Spleen (tissue), 7 donors: ENCODE measurements around the gene SCNM1.

ENCODE experiments used
- POLR2A ChIP-seq, 3 donors: fragments of 450-650 bp; IDR thresholded peaks; one replicate each; pipeline ENCODE4 v1.5.1; 2017; ENCODE audit warnings: antibody characterized with exemption in 3 of 3, mild to moderate bottlenecking in 1 of 3
- POLR2AphosphoS5 ChIP-seq, 3 donors: sonication (generic); formaldehyde crosslinking; IDR thresholded peaks; one replicate each; pipeline ENCODE4 v1.5.1; 2017; ENCODE audit warnings: antibody characterized with exemption in 3 of 3
- TF ChIP-seq, protein P1 (sequence below), 11 experiments: fragments of 200-600 bp in 7 of 11; fragments of 450-650 bp in 4 of 11; sonication (generic) in 4 of 11; IDR thresholded peaks in 8 of 11; conservative IDR thresholded peaks in 3 of 11; 1 replicate in 7 of 11; 2 replicates in 4 of 11; pipeline versions ENCODE4 v1.4.0 to v1.8.0; 2016 to 2021; ENCODE audit warnings: antibody characterized with exemption in 11 of 11, inconsistent platforms in 4 of 11, mild to moderate bottlenecking in 1 of 11
- donor health status: DM: no; HTN: no; CAD: no; lungs with moderate emphysema.
- donor health status: DM: no; HTN: no; CAD: no.
- donor health status: DM: no; HTN: no; CAD: no.

DNA sequence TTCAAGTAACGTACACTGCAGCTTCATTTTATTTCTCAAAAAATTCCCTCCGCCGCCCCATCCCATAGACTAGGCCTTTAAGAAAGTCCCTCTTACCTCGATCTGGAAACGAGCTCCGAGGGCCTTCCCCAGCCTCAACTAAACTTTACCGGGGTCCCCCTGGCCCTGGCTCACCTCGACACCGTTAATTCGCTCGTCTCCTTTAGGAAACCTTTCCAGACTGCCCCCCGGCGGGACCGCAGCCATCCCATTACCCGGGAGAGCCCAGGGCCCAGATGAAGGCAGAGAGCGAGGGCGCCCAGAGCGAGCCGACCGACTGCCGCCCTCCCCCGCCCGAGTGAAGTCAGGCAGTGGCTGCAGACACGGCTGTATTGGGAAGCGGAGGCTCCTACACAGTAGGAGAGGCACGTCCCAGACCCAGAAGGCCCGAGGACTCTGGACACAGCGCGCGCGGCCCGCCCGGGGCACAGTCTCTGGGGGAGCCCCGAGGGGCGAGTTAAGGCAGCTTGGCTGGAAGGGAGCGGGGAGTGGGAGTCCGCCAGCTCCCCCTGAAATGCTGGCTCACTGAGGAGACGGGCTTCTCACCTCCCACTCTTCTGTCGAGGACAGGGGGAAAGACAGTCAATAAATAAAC is 34.1 kb upstream of the SCNM1 start:
- no peak for TF ChIP-seq POLR2A (IDR thresholded peaks at IDR 0.05)
- TF ChIP-seq, protein P1, sequence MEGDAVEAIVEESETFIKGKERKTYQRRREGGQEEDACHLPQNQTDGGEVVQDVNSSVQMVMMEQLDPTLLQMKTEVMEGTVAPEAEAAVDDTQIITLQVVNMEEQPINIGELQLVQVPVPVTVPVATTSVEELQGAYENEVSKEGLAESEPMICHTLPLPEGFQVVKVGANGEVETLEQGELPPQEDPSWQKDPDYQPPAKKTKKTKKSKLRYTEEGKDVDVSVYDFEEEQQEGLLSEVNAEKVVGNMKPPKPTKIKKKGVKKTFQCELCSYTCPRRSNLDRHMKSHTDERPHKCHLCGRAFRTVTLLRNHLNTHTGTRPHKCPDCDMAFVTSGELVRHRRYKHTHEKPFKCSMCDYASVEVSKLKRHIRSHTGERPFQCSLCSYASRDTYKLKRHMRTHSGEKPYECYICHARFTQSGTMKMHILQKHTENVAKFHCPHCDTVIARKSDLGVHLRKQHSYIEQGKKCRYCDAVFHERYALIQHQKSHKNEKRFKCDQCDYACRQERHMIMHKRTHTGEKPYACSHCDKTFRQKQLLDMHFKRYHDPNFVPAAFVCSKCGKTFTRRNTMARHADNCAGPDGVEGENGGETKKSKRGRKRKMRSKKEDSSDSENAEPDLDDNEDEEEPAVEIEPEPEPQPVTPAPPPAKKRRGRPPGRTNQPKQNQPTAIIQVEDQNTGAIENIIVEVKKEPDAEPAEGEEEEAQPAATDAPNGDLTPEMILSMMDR (IDR thresholded peaks at IDR 0.05 in 8 of 11, conservative IDR thresholded peaks at IDR 0.05 in 3 of 11): no peak
- TF ChIP-seq POLR2AphosphoS5 (IDR thresholded peaks at IDR 0.05): no peak
